Pulmonary artery endothelial cell (primary cell): ENCODE data around the gene TBXAS1. TPM values are rescaled to one million over a fixed set of nuclear protein-coding genes. Genes with fewer than 3 reads are reported as not detected.

Experiments
- DNase-seq: peaks from one replicate; pipeline ENCODE4 v3.0.0-alpha.2; 2011; ENCODE audit warnings: low read depth, low spot score
- total RNA-seq: library from RNA; depleted of rRNA; stranded (reverse); fragments of >200 nt; gene quantifications from 2 replicates; pipeline ENCODE4 v1.2.3, GENCODE V29; 2014

Gene TBXAS1
- total RNA-seq, 1 donor from 2014 or later: 10.6 TPM

DNA sequence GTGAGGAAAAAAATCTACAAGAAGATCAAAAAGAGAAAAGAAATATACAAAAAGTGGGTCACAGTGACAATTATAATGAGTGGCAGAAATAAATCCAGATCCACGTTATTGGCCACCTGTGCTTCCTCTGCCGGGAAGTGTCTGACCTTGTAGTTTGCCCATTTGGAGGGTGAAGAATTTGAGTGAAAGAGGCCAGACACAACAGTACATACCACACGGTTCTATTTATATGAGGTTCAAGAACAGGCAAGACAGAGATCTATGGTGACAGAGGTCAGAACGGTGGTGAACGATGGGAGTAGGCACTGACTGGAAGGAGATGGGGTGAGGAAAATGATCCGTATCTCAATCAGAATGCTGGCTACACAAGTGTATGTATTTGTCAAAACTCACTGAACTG is 216.6 kb downstream of the TBXAS1 start:
- no peak for DNase-seq

GRCh38 chr7:140047197-140047596 is 218.1 kb downstream of the TBXAS1 start:
- no peak for DNase-seq

DNA sequence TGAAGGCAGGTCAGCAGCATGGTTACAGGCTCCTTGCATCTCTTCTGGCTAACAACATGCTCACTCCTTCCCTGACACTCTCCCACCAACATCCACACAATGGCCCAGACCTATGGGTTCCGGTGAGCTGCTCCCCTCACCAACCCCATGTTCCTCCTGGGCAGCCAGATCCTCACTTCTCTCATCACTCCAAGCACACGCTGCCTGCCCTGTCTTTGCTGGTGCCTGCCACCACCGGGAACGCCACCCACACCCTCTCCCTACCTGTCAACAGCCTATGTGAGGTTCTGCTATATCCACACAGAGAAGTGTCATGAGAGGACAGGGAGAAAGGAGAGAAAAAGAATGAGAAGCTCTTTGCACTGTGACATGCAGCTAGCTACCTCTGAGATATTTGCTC is 219.1 kb downstream of the TBXAS1 start:
- no peak for DNase-seq

DNA sequence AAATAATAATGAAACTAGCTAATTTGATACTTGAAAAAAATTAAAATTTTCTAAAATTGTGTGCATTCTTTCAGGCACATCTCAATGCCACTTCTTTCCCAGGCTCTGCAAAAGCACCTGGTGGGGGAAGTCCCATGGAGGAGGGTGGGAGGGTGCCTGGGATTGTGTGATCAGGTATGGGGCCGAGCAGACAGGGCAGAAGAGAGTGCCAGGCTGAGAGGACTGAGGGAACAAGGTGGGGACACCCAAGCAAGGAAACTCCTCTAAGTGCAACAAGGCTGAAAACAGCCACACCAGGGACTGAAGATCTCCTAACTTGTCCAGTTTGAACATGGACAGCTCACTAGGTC is 219.9 kb downstream of the TBXAS1 start:
- DNase-seq: no peak

GRCh38 chr7:140049339-140050024 is 220.4 kb downstream of the TBXAS1 start:
- no peak for DNase-seq

- no peak for DNase-seq
Observed at GRCh38 chr7:140050100-140050499, 221.0 kb downstream of the TBXAS1 start.

- DNase-seq: no peak
Observed at GRCh38 chr7:140051820-140052219, 222.8 kb downstream of the TBXAS1 start.

- no peak for DNase-seq
Observed at GRCh38 chr7:140053812-140054539, 224.9 kb downstream of the TBXAS1 start.

- no peak for DNase-seq
Observed at GRCh38 chr7:140054751-140055150, 225.7 kb downstream of the TBXAS1 start.

DNA sequence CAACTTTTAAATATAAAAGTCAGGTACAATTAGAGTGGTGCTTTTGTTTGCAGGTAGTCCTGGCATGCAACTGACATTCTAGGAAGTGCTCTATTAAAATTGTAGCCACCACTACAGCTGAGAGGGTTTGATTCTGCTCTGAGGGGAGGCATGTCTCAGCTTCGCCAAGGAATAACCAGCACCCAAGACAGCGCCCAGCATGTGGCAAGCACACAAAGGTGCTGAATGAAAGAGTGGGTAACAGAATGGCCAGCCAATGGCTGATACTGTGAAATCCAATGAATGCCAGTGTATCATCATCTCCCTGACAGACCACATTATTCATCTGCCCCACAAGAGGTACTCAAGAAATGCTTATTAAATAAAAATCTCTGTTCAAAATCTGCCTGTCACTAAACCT is 226.8 kb downstream of the TBXAS1 start:
- no peak for DNase-seq

DNA sequence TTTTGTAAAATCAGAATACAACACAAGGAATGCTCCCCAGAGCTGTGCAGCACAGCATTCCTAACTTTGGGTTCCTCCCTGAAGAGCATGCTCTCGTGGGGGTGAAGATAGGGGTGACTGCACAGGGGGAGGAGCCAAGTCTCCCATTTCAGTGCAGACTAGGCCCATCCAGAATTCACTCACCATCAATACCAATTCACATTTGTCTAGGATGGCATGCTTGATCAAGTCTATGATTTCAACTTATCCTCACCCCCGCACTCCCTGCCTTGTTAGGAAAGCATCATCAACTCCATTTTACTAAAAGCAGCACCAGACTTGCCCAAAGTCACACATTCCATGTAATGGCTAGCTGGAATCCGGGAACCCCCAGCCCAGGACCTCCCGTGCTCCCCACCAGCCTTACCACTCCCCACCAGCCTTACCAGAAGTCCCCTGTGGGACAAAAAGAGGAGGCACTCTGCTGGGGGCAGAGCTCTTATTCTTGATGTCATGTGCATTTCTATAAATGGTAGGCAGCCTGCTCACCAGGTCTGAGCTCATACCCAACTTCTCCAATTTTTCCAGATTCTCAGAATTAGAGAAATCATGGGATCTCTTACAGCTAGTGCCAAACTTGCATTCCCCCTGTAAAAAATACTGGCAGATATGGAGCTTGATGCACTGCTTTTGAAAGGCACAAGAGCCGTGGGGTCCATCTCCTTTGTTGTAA is 227.5 kb downstream of the TBXAS1 start:
- DNase-seq: no peak

DNA sequence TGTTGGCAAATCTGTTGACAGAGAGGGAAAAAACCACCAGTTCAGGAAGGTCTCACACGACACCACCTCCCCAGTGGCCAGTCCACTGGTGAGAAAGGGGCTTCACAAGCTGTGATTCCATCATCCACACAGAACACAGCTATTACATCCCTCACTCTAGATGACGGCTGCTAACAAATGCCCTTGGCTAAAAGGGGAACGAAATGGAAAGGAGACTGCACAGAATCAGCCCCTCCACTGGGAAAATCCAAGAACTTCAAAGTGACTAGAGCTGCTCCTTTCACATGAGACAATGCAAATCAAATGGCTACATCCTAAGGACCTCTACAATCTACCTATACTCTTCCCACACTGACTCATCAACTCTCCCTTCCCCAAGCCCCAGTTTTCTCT is 228.1 kb downstream of the TBXAS1 start:
- no peak for DNase-seq

- no peak for DNase-seq
Observed at GRCh38 chr7:140058517-140058916, 229.5 kb downstream of the TBXAS1 start.

GRCh38 chr7:140059273-140060242 is 230.5 kb downstream of the TBXAS1 start:
- DNase-seq: peak; percentile 87

DNA sequence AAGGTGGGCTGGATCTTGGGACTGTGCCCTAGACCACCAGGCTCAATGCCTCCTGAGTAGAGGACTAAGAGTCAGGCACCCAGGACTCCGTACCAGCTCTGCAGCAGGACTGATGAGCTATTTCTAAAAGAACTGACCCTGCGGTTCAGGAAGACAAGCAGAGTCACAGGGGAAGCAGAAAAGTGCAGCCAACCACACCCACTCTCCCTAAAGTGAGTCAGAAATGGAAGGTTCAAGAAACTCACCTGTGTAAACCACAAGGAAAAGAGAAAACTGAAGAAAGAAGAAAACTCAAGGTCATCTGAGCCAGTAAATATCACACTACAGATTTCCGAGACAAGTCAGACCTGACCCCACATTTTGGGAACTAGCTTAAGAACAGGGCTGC is 231.2 kb downstream of the TBXAS1 start:
- DNase-seq: no peak

DNA sequence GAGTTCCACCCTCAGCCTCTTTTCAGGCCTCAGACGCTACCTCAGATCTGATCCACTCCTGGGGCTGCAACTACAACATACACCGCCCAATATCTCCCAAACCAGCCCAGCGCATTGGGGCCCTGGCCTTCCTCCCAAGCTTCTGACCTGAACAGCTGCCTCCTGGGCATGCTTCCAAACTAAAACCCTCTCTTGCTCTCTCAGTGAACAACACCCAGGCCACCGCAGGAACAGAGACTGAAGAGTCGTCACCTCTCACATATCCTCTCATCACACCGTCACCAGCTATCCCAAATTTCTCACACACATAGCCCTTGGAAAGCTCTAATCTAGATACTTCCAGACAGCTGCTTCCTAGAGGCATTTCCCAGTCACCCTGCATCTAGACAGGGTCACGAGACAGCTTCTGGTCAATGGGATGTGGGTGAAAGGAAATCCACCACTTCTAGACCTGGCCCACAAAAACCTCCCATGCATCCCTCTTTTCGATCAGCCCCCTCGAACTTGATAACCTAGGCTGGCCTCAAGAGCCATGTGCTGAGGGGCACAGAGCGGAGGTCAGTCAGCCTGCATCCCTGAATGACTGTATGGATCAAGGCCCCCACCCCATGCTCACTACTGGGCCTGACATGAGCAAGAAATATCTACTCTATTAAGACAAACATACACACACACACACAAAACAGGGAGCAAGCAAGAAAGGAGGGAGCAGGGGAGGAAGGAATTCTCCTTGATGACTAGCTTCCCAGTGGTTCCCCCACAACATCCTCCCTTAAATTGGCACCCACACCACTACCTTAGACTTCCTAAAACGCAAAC is 231.9 kb downstream of the TBXAS1 start:
- DNase-seq: peak; percentile 70

DNA sequence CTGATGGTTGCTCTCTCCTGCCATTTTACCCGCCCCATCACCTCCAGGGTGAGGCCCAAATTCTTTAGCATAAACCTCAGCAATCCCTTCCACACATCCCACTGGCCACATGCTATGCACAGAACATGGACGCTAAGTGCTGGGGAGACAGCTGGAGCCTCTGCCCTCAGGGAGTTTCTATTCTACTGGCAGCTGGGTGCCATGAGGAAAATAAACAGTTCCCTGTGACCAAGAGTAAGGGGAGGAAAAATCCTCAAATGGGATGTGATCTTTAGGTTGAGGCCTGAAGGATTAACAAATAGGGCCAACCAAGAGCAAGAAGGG is 232.5 kb downstream of the TBXAS1 start:
- no peak for DNase-seq

GRCh38 chr7:140062118-140062527 is 233.1 kb downstream of the TBXAS1 start:
- DNase-seq: no peak

- DNase-seq: no peak
Observed at GRCh38 chr7:140062528-140063299, 233.7 kb downstream of the TBXAS1 start, which contains the start of gene PARP12. TSS of gene PARP12 (minus strand) at chr7:140062951. CDS start at chr7:140062847, 104 bp downstream.

- DNase-seq: no peak
Observed at GRCh38 chr7:140067052-140067451, 238.0 kb downstream of the TBXAS1 start.
